Uterus (tissue), 2 donors: ENCODE data around the gene MSH4.
"Not testable (repeated sequence)": the region's sequence is repeated elsewhere in the genome, so short reads cannot be mapped to it uniquely, and the experiment has no call there.

Experiments
- CTCF ChIP-seq, 4 experiments: fragments of 200-600 bp in 2 of 4; fragments of 450-650 bp in 2 of 4; sonication (generic) in 2 of 4; IDR thresholded peaks; one replicate each; pipeline ENCODE4 v1.5.1; 2016 to 2019; ENCODE audit warnings: antibody characterized with exemption in 4 of 4, mild to moderate bottlenecking in 2 of 4, moderate library complexity in 1 of 4
- POLR2A ChIP-seq, 2 donors: fragments of 450-650 bp; IDR thresholded peaks; one replicate each; pipeline ENCODE4 v1.6.1; 2016; ENCODE audit warnings: antibody characterized with exemption in 2 of 2, mild to moderate bottlenecking in 1 of 2, moderate library complexity in 1 of 2

DNA sequence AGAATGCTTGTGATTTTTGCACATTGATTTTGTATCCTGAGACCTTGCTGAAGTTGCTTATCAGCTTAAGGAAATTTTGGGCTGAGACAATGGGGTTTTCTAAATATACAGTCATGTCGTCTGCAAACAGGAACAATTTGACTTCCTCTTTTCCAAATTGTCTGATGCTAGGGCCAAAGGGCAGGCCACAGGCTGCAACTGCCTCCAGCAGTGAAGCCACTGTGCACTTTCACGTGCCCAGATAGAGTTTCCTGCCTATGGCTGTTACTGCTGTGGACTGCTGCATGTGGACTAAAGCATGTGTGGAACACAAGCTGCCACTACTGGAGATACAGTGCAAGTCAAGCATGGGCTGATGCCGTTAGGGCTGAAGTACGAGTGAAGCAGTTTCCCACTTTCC is 146.4 kb downstream of the MSH4 start:
- TF ChIP-seq POLR2A, CTCF (IDR thresholded peaks at IDR 0.05): not testable (repeated sequence)
